ENCODE data around the gene ZNF570.

ZNF570 gene

DNA sequence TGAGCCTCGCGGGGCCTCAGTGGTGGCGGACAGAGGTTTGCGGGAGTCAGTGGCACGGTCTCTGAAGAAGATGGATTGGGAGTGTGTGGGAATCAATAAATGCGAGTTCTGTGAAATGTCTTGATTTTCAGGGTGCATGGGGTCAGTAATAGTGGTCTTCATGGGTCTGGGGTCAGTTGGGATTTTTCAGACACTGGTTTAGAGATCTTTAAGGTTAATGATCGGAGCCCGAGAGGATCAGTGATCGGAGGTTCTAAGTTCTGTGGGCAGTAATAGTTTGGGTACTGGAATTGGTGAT lies 38.0 kb downstream of the ZNF570 start:
- ChIA-PET POLR2A (interaction anchor here (0.8 to 2.8 kb wide), 16 partner anchors 10 to 429 kb away, joined by 3 to 29 read pairs (median 4); partner anchors contain the start of genes SIPA1L3, ZFP30, ZNF420 and ZNF527), CTCF (interaction anchor here (0.6 kb wide), 1 partner anchor 341 kb away, joined by 3 read pairs; no protein-coding TSS in a partner anchor)
- Histone ChIP-seq H3K4me3 (ENCODE audit: low read depth, low read length) (peak overlapping the region; percentile 53), H3K27ac (ENCODE audit: extremely low read depth, low read depth, low read length) (peak overlapping the region; percentile 68; the same call in 1 of the 2 replicates), H3K36me3 (ENCODE audit: control insufficient read depth in 2 of 2, insufficient read depth in 1 of 2, low read length in 2 of 2) (peaks cover 34 to 37% of the 10 kb centered on the region in 2 experiments), H3K9me3 (ENCODE audit: control insufficient read depth, insufficient read depth, low read depth, low read length) (no peaks in the 10 kb centered on the region; the same call in 1 of the 2 replicates), H3K4me1 (ENCODE audit: control insufficient read depth, insufficient read depth, low read length) (no peaks in the 10 kb centered on the region)
- TF ChIP-seq IKZF3 (tag by site-specific recombination; IDR thresholded peaks at IDR 0.05) (no peak), ZNF335 (tag by site-specific recombination; conservative IDR thresholded peaks at IDR 0.05) (no peak; the same call in none of the 2 replicates), ZNF146 (tag by site-specific recombination; IDR thresholded peaks at IDR 0.05) (0 out of 2 replicates have a peak, but pooled peaks have one; percentile 5), WT1 (tag by site-specific recombination; IDR thresholded peaks at IDR 0.05) (0 out of 2 replicates have a peak, but pooled peaks have one; percentile 1), ZNF324 (tag by site-specific recombination; IDR thresholded peaks at IDR 0.05) (no peak; the same call in 1 of the 2 replicates), ZNF302 (tag by site-specific recombination; IDR thresholded peaks at IDR 0.05; ENCODE audit: low read depth) (peak; percentile 7), ZNF157 (tag by site-specific recombination; IDR thresholded peaks at IDR 0.05) (0 out of 2 replicates have a peak, but pooled peaks have one; percentile 42), ZNF701 (tag by site-specific recombination; IDR thresholded peaks at IDR 0.05) (peak; percentile 45; the same call in 1 of the 2 replicates), ZNF776 (tag by site-specific recombination; IDR thresholded peaks at IDR 0.05; ENCODE audit: borderline replicate concordance) (no peak), ZNF624 (tag by site-specific recombination; IDR thresholded peaks at IDR 0.05) (peak; percentile 4; the same call in 1 of the 2 replicates), ZNF175 (tag by site-specific recombination; IDR thresholded peaks at IDR 0.05) (no peak), OVOL3 (tag by site-specific recombination; IDR thresholded peaks at IDR 0.05) (no peak), ZNF510 (tag by site-specific recombination; IDR thresholded peaks at IDR 0.05; ENCODE audit: insufficient replicate concordance) (no peak), SCRT1 (tag by site-specific recombination; IDR thresholded peaks at IDR 0.05; ENCODE audit: borderline replicate concordance) (no peak), ZNF571 (tag by site-specific recombination; IDR thresholded peaks at IDR 0.05) (no peak), ZFP69B (tag by site-specific recombination; IDR thresholded peaks at IDR 0.05) (peak; percentile 0; the same call in 1 of the 2 replicates), ZNF514 (tag by site-specific recombination; IDR thresholded peaks at IDR 0.05) (peak; percentile 6; the same call in 1 of the 2 replicates), BCL11B (tag by site-specific recombination; IDR thresholded peaks at IDR 0.05; ENCODE audit: low read depth) (peak; percentile 74; the same call in 1 of the 2 replicates), ZSCAN30 (tag by site-specific recombination; IDR thresholded peaks at IDR 0.05) (no peak), TSHZ1 (tag by site-specific recombination; IDR thresholded peaks at IDR 0.05; ENCODE audit: borderline replicate concordance) (0 out of 2 replicates have a peak, but pooled peaks have one; percentile 63), ZBTB7A (tag by site-specific recombination; IDR thresholded peaks at IDR 0.05; ENCODE audit: low read depth) (peak; percentile 83), ZNF473 (tag by site-specific recombination; IDR thresholded peaks at IDR 0.05) (no peak), GLI2 (tag by site-specific recombination; IDR thresholded peaks at IDR 0.05; ENCODE audit: borderline replicate concordance, low read depth) (no peak), ZNF555 (tag by site-specific recombination; conservative IDR thresholded peaks at IDR 0.05) (no peak), RBAK (tag by site-specific recombination; IDR thresholded peaks at IDR 0.05) (peak; percentile 80; the same call in 1 of the 2 replicates), ZNF777 (tag by site-specific recombination; IDR thresholded peaks at IDR 0.05; ENCODE audit: borderline replicate concordance) (peak; percentile 89; the same call in 1 of the 2 replicates), BCL11A (tag by site-specific recombination; IDR thresholded peaks at IDR 0.05; ENCODE audit: low read depth) (0 out of 2 replicates have a peak, but pooled peaks have one; percentile 17), YY1 (tag by site-specific recombination; IDR thresholded peaks at IDR 0.05) (no peak), ZNF132 (tag by site-specific recombination; IDR thresholded peaks at IDR 0.05; ENCODE audit: borderline replicate concordance) (no peak)
- TF ChIP-seq, protein P1, sequence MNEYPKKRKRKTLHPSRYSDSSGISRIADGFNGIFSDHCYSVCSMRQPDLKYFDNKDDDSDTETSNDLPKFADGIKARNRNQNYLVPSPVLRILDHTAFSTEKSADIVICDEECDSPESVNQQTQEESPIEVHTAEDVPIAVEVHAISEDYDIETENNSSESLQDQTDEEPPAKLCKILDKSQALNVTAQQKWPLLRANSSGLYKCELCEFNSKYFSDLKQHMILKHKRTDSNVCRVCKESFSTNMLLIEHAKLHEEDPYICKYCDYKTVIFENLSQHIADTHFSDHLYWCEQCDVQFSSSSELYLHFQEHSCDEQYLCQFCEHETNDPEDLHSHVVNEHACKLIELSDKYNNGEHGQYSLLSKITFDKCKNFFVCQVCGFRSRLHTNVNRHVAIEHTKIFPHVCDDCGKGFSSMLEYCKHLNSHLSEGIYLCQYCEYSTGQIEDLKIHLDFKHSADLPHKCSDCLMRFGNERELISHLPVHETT (tag by site-specific recombination; IDR thresholded peaks at IDR 0.05) = no peak
- TF ChIP-seq, protein P2, sequence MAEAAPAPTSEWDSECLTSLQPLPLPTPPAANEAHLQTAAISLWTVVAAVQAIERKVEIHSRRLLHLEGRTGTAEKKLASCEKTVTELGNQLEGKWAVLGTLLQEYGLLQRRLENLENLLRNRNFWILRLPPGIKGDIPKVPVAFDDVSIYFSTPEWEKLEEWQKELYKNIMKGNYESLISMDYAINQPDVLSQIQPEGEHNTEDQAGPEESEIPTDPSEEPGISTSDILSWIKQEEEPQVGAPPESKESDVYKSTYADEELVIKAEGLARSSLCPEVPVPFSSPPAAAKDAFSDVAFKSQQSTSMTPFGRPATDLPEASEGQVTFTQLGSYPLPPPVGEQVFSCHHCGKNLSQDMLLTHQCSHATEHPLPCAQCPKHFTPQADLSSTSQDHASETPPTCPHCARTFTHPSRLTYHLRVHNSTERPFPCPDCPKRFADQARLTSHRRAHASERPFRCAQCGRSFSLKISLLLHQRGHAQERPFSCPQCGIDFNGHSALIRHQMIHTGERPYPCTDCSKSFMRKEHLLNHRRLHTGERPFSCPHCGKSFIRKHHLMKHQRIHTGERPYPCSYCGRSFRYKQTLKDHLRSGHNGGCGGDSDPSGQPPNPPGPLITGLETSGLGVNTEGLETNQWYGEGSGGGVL (tag by site-specific recombination; IDR thresholded peaks at IDR 0.05) = peak; percentile 37; the same call in 1 of the 2 replicates
- TF ChIP-seq, protein P3, sequence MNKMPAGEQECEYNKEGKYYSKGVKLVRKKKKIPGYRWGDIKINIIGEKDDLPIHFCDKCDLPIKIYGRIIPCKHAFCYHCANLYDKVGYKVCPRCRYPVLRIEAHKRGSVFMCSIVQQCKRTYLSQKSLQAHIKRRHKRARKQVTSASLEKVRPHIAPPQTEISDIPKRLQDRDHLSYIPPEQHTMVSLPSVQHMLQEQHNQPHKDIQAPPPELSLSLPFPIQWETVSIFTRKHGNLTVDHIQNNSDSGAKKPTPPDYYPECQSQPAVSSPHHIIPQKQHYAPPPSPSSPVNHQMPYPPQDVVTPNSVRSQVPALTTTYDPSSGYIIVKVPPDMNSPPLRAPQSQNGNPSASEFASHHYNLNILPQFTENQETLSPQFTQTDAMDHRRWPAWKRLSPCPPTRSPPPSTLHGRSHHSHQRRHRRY (tag by site-specific recombination; IDR thresholded peaks at IDR 0.05) = 0 out of 2 replicates have a peak, but pooled peaks have one; percentile 68

Data from HEK293 (cell line).